HG02588 (cell line): ENCODE data around the gene MYEF2.

Source experiments
- ATAC-seq: cut with Tn5 transposase; IDR thresholded peaks from one replicate; pipeline ENCODE4 v1.9.1; 2021; ENCODE audit warnings: mild to moderate bottlenecking, moderate library complexity; ENCODE audit not compliant: unreplicated experiment

Gene MYEF2, protein sequence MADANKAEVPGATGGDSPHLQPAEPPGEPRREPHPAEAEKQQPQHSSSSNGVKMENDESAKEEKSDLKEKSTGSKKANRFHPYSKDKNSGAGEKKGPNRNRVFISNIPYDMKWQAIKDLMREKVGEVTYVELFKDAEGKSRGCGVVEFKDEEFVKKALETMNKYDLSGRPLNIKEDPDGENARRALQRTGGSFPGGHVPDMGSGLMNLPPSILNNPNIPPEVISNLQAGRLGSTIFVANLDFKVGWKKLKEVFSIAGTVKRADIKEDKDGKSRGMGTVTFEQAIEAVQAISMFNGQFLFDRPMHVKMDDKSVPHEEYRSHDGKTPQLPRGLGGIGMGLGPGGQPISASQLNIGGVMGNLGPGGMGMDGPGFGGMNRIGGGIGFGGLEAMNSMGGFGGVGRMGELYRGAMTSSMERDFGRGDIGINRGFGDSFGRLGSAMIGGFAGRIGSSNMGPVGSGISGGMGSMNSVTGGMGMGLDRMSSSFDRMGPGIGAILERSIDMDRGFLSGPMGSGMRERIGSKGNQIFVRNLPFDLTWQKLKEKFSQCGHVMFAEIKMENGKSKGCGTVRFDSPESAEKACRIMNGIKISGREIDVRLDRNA

DNA sequence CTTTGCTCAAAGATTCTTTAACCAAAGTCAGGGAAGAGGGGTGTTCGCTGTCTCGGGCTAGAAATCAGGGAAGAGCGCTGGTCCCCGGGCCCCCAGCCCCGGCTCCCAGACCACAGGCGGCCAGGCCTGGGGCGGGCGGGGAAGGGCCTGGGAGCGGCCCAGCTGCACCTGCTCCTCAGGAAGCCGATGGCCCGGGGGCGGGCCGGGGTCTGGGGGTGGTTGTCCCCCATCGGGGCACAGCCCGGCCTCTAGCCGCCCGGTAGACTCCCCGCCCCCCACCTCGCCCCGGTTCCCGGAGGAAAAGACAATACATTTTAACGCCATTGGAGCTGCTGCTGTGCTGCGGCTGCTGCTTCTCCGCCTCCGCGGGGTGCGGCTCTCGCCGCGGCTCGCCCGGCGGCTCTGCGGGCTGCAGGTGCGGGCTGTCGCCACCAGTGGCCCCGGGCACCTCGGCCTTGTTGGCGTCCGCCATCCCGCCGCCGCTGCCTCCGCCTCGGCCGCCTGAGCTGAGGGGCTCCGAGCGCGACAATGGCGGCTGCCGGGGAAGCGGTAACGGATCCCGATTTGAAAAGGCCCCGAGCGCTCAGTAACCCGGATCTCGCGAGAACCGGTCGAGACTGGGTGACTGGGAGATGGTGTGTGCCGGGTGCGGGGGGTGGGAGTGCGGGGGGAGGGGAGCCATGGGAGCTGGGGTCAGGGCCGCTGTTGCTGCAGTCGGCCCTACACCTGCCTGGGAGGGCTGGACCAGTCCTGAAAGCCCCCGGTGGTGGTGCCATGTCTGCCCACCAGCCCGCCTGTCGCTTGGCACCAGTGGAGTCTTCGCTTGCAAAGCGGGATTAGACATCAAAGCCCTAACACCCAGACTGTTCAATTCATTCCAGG lies at the start of gene MYEF2:
TSS of gene MYEF2 (minus strand) at position 530 of the 882 bp plus-strand sequence. CDS start at position 472, 58 bp downstream.
- peak; percentile 80 for ATAC-seq

DNA sequence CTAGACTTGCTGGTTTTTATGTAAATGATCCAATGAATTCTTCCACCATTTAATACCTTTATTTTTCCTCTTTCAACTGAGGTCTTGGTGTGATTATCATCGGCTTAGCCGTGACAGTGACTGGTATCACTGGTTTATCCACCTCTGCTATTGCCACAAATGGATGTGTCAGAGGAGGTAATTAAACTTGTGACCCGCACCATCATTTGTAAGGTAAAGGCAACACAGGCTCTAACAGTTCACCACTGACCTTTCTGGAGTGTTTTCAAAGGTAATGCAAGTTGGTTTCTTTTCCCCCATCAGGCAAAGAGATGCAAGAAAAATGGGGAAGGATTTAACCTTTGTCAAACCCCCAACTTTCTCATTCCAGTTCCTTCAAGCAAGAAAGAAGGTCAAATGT lies 47.7 kb upstream of the MYEF2 start:
- ATAC-seq, result no peak

DNA sequence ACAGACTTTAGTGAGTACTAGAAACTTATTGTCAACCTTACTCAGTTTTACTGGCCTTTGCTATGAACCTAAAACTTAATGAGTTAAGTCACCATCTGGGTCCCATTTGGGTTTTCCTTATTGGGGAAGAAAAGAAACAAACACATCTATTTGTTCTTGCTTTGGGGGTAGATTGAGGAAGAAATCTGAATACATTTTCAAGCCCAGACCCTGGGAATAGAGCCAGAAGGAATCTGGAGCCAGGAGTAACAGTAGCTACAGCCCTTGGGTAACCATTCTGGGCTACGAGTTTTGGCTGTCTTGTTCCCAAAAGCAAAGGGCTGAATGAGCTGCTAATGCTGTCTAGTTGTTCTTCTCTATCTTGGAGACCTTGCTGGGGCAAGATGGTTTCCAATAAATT lies 44.5 kb upstream of the MYEF2 start:
- ATAC-seq, result no peak

DNA sequence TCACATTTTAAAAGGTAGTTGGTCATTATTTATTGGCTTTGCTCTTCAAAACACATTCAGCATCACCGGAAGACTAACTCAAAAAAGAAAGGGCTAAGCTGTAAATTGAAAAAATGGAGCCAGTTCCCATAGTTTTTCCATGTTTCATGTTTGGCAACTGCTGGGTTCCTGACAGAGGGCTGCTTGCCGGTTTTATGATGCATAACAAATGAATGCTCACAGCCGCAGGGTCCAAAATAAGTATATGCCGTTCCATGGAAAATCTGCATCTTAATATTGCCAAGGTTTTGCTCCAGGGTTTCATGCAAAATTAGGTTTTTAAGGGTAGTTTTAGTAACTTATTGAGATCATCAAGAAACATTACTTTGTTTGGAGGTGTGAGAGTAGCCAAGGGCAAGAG lies 43.8 kb upstream of the MYEF2 start:
- no peak for ATAC-seq

DNA sequence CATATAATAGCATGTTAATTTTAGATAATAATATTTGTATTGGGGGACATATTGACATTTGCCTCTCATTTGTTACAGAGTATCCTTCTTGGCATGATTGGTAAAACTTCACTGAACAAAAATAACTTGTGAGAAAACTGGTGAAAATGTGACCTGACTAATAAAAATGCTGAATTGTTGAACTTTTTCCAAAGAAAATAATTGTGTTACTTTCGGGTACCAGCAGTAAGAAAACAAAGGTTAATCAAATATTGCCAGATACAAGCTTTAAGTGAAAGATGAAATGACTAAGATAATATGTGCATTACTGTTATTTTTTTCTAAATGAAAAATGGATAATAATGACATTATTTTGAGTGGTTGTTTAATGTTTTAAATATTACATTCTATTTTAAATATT lies 43.2 kb upstream of the MYEF2 start:
- ATAC-seq, result no peak

DNA sequence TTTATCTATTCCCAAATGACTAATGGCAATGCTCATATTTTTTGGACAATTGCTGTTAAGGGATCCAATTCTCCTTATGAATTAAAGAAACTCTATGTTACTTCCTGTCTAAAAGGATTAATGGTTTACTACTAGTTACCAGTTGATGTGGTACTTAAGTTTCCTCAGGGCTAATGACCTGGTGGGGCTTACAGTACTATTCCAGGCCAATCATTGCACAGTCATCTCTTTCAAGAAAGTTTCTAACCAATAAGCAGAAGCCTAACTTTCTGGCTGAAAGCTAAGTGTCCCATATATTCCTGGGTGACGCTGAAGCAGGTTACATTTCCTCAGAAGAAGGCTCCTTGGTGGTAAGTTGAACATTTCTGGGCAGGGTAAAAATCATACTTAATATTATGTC lies 27.9 kb upstream of the MYEF2 start, which contains the start of gene SLC12A1:
TSS of gene SLC12A1 (plus strand) at position 322 of the 400 bp plus-strand sequence. CDS start 1,418 bp downstream, outside the sequence.
- ATAC-seq, result no peak

DNA sequence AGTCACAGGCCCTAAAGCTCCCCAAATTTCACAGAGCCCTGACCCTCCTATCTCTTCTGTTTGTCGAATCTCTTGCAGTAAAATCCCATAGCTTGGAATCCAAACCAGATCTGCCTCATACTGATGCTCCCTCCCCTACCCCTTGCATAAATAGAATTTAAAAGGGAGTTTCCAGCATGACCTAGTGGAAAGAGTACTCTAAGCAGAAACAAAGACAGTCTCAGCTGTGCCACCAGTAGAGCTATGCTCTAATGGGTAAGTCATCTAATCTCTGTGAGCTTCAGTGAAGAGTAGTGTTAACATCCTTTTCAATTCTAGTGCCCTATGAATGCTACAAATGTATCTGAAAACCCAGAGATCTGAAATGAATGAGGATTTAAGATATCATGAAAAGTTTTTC lies 24.0 kb upstream of the MYEF2 start:
- ATAC-seq, result no peak

DNA sequence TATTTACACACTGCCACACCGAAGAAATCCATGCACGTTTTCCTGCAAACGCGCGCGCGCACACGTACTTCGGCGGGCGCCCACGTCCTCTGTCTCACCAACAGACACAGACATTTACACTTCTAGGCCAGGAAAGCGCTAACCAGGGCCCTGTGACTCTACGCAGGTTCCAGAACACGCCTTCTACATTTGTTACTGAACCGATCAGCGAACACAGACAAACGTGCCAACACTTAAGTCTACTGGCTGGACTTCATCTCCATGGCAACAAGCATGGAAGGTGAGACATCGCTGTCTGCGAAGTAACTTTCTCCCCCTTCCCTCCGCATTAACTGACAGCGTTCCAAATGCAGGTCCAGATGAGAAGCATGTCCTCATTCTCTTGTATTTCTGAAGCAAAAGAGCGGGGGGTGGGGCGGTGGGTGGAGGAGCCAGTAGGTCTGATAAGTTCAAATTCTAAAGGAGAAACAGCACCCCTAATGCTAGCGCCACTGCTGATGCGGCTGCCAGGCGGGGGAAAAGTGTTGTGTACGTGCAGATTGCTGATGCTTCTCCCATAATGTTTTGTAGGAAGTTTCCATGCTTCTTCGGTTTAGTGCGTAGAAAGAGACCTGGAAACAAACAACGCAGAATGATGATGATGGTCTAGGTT lies 13.6 kb upstream of the MYEF2 start, which contains the start of gene CTXN2:
TSS of gene CTXN2 (plus strand) at position 92 of the 652 bp plus-strand sequence. CDS start 9,636 bp downstream, outside the sequence.
- no peak for ATAC-seq

DNA sequence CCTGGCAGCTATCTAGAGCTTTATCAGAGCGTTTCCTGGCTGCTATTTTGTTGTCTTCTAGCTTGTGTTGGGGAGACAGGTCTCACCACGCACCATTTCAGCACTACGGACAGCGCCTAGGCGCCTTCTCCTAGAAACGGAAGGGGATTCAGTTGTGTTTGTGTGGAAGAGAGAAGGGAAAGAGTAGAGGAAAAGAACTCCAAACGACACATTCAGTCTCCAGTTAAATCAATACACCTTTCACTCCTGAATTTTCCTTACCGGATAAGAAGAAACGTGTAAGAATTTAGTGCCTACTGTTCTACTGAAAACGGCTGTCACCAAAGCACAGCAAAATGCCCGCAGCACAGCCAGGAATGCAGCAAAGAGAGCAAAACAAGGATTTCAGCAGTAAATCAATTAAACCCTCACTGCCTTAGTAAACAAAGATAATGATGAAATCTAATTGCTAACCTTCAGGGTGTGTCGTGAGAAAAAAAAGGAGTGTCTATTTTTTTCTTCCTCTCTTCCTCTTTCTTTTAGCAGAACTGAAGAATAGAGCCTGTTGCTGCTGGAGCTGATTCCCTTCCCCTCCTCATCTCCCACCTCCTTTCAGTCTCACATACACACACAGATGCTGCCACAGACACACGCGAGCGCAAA lies 13.0 kb upstream of the MYEF2 start:
- ATAC-seq, result no peak

DNA sequence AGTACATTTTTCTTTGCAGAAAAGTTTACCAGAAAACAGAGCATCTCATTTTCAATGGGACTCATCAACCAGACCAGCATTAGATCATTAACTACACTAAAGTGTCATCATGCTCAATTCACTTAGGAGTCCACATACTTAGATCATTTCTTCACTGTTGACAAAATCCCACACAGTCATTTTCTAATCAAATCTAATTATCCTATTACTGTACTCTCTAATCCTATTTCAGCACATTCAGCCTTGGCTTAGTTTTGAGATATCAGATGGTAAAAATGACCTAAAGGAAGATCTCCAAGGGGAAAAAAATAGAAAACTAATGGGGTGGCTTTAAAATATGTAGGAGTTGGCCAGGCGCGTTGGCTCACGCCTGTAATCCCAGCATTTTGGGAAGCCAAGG lies 8.2 kb upstream of the MYEF2 start:
- no peak for ATAC-seq

DNA sequence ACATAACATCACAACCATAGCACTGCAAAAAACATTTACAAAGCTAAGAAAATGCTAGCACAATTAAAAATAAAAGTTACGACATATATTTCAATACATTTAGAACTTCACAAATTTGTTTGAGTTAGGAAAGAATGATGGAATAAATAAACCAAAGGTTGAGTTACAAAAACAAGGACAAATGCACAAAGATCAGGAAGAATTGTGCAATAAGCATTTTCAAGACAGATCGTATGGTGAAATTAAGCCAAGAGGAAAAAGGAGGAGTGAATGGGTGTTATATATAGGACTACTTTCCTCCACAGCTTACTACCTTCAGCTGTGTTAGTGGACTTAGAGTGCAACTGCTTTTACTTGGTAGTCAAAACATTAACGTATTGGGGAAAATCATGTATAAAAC lies 7.4 kb upstream of the MYEF2 start:
- no peak for ATAC-seq

DNA sequence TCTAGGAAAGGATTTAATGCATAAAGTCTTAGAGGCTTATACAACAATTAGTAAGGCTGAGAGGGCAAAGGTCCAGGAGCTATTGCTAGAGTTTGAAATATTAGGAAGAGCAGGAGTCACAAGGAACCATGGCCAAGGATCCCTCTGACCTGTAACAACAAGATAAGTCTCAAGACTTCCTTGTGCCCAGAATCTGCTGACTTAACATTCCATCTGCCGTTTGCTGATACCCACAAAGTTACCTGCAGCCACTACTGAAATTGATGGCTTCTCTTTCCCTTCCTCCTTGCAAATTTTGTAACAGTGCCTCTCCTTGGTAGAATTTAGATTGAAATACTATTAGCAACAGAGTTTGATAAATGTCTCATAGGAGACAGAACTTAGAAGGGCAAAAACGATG lies 4.7 kb upstream of the MYEF2 start:
- ATAC-seq, result no peak

DNA sequence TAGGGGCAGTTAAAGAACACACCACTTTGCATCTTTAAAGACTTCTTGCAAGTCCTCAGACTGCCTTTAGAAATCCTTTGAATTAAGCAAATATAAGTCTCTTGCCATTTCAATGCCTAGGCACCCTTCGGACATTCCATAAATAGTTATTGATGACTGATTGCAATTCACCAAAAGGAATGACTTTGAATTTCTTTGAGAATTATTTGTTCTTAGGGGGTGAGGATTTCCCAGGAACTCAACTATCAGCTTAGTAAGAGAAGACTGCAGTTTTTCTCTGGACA lies 495 bp upstream of the MYEF2 start:
- no peak for ATAC-seq

DNA sequence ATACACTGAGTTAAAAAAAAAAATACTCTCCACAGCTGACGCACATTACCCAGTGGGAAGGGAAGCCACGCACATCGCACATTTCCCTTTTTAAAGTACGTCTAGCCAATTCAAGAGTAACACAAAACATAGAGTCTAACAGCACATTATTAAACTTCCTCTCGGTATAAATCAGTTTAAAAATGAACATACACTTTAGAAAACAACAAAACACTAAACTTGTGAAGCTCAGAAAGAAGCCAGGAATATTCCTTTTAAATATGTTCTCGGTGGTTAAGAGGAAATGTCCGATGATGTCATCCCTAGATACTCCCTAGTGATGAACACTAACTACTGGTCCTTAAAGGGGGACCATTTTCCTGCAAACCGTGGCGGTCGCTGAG lies 721 bp downstream of the MYEF2 start:
- ATAC-seq, result peak; percentile 61

DNA sequence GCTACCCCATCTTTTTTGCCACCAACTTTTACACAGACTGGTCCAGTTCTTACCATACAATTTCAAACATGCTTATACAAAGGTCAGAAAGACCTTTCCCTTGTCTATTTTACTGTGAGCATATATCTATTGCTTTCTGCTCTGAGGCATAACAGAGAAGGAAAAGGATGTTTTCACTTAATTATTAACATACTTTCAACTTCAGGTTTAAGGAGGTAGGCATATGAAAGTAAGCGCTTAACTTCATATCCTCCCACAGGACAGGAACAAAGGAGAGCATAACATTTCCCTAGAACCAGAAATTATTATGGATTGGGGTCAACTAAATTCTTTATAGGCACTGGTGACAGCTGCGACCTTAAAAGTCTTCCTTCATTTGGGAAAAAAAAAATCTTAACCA lies 1.1 kb downstream of the MYEF2 start:
- no peak for ATAC-seq

DNA sequence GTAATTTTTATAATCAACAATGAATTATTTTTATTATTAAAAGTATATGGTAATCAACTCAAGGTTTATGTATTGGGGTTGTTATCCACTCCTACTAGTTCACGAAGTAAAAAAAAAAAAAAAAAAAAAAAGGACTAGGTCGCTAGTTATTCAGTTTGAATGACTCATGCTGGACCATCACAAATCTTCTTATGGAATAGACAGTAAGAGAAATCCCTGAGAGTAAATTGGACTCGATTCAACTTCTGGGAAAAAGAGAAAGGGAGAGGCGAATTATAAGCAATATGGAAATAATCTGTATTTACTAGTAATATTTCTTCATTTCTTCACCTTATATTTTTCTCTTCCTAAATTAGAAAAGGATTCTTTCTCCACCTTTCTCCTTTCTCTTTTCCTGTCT lies 2.0 kb downstream of the MYEF2 start:
- no peak for ATAC-seq

DNA sequence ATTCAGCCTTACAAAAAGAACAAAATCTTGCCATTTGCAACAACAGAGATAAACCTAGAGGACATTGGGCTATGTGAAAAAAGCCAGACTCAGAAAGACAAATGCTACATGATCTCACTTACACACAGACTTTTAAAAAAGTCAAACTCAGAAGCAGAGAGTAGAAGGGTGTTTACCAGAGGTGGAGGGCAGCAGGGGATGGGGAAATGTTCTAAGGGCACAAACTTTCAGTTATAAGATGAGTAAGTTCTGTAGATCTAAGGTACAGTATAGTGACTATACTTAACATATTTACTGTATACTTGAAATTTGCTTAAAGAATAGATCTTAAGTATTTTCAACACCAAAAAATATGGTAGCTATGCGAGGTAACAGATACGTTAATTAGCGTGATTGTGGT lies 3.0 kb downstream of the MYEF2 start:
- ATAC-seq, result peak; percentile 27

DNA sequence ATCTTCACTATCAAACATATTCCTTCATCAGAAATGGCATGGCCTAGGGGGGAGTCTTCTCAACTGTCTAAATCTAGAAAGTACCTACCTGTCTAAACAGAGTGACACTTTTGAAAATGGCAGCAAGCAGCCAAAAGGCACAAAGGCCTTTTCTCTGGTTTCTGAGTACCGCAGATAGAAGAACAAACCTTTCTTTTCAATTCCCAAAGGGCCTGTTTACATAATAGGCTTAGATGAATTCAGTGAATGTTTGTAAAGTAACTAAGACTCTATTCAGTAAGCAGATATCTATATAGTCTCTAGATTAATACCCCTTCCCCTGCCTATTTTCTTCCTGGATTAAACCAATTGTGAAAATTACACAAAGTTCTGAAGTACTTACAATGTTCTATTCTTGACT lies 7.1 kb downstream of the MYEF2 start:
- ATAC-seq, result no peak

DNA sequence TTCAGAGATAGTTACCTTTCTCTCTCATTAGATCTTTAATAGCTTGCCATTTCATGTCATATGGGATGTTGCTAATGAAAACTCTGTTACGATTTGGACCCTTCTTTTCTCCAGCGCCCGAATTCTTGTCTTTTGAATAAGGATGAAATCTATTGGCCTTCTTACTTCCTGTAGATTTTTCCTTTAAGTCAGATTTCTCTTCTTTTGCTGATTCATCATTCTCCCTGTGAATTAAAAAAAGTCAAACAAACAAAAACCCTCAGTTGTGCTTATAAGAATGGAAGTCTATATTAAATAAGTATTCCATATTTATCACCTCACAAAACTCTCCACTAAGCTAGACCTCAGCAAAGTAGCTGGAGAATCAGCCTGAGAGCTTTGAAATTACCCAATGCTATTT lies 9.5 kb downstream of the MYEF2 start:
- no peak for ATAC-seq

DNA sequence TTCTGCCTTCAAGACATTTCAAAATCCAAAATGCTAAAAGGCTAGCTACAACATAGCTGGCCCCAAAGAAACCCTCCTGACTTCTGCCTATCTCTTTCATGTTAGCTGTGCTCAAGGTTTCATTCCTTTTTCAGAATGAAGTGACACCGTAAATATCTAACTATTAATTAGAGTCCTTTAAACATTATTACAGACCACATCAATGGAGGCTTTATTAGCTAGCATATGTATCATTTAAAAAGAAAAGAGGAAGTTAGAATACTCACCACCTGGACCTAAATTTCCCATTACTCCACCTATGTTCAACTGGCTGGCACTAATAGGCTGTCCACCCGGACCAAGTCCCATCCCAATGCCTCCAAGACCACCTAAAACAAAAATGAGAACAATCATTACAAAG lies 24.6 kb downstream of the MYEF2 start:
- ATAC-seq, result no peak

DNA sequence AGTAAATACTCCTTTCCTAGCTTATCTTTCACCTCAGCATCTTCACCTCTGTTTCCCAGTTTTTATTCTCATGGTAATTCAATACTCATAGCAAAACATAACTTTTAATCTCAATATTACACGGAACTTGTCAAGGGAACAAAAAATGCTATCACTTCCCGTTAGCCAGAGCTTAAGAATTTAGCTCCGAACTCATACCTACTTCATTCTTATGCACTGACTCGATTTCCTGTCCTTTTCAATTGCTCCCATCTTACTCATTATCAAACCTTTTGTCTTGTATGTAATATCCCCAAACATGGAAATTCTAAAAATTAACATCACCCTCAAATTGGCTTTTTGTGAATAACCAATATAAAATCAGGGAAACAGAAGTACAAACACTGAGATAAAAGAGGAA lies 28.2 kb downstream of the MYEF2 start:
- no peak for ATAC-seq
